Neural cell (in vitro differentiated cells): ENCODE results near the gene AMIGO2. TPM values are rescaled to one million over a fixed set of nuclear protein-coding genes. Genes with fewer than 3 reads are reported as not detected.

ENCODE experiments used
- H2AFZ ChIP-seq: fragments of 200-600, 300-800 bp; sonication (generic), shearing (Covaris generic); 2 replicates; pipeline ENCODE4 v1.6.0; 2014; ENCODE audit warnings: low read depth, mild to moderate bottlenecking, antibody characterized with exemption, low read length, moderate library complexity
- H3F3A ChIP-seq: fragments of 200-600 bp; shearing (Covaris generic); 2 replicates; pipeline ENCODE4 v1.6.1; 2016; ENCODE audit warnings: mild to moderate bottlenecking, moderate library complexity, mixed read lengths, antibody characterized with exemption, low read length; ENCODE audit not compliant: insufficient read depth, poor library complexity, severe bottlenecking
- H3K27ac ChIP-seq: fragments of 200-600, 300-800 bp; sonication (generic), shearing (Covaris generic); 2 replicates; pipeline ENCODE4 v1.5.1; 2014; ENCODE audit warnings: mild to moderate bottlenecking, low read length, moderate library complexity
- H3K27me3 ChIP-seq: fragments of 300-800, 200-600 bp; sonication (generic), shearing (Covaris generic); 2 replicates; pipeline ENCODE4 v1.6.0; 2014; ENCODE audit warnings: mild to moderate bottlenecking, low read depth, low read length, moderate library complexity; ENCODE audit not compliant: insufficient read depth
- H3K36me3 ChIP-seq: fragments of 300-800, 200-600 bp; sonication (generic), shearing (Covaris generic); 2 replicates; pipeline ENCODE4 v1.5.1; 2014; ENCODE audit warnings: mild to moderate bottlenecking, antibody characterized with exemption, low read length, moderate library complexity; ENCODE audit not compliant: insufficient read depth
- H3K4me2 ChIP-seq: fragments of 300-800, 200-600 bp; sonication (generic), shearing (Covaris generic); 2 replicates; pipeline ENCODE4 v1.6.0; 2014; ENCODE audit warnings: mild to moderate bottlenecking, low read length
- H3K4me3 ChIP-seq: fragments of 300-800, 200-600 bp; sonication (generic), shearing (Covaris generic); 2 replicates; pipeline ENCODE4 v1.5.1; 2014; ENCODE audit warnings: mild to moderate bottlenecking, low read length, moderate library complexity
- H3K79me2 ChIP-seq: fragments of 200-600 bp; shearing (Covaris generic); replicated peaks from 2 replicates; pipeline ENCODE4 v1.6.0; 2014; ENCODE audit warnings: mild to moderate bottlenecking, low read length, moderate library complexity; ENCODE audit not compliant: insufficient read depth
- H3K9ac ChIP-seq: fragments of 300-800, 200-600 bp; sonication (generic), shearing (Covaris generic); 2 replicates; pipeline ENCODE4 v1.6.1; 2016; ENCODE audit warnings: mild to moderate bottlenecking, low read length, mixed read lengths
- H3K9me2 ChIP-seq: fragments of 200-600 bp; shearing (Covaris generic); 2 replicates; pipeline ENCODE4 v1.6.1; 2016; ENCODE audit warnings: mild to moderate bottlenecking, low read length, mixed read lengths; ENCODE audit not compliant: insufficient read depth
- H3K9me3 ChIP-seq: fragments of 200-600, 300-800 bp; sonication (generic), shearing (Covaris generic); 2 replicates; pipeline ENCODE4 v1.6.1; 2016; ENCODE audit warnings: mild to moderate bottlenecking, mixed run types, low read length, moderate library complexity, mixed read lengths
- H4K20me1 ChIP-seq: fragments of 200-600 bp; shearing (Covaris generic); 2 replicates; pipeline ENCODE4 v1.6.1; 2016; ENCODE audit warnings: mild to moderate bottlenecking, mixed run types; ENCODE audit not compliant: insufficient read depth
- CTCF ChIP-seq: fragments of 450-650 bp; IDR thresholded peaks from 2 replicates; pipeline ENCODE4 v1.5.1; 2014; ENCODE audit warnings: antibody characterized with exemption, mild to moderate bottlenecking, moderate library complexity; ENCODE audit not compliant: poor library complexity, severe bottlenecking
- EP300 ChIP-seq: fragments of 450-650 bp; conservative IDR thresholded peaks from 2 replicates; pipeline ENCODE4 v1.6.1; 2014; ENCODE audit warnings: antibody characterized with exemption, mild to moderate bottlenecking, moderate library complexity; ENCODE audit not compliant: poor library complexity, severe bottlenecking
- EZH2 ChIP-seq: fragments of 200-600, 300-800 bp; shearing (Covaris generic), sonication (generic); IDR thresholded peaks from 2 replicates; pipeline ENCODE4 v1.6.1; 2014; ENCODE audit warnings: antibody characterized with exemption, low read length, borderline replicate concordance, mild to moderate bottlenecking; ENCODE audit not compliant: insufficient read depth, poor library complexity, severe bottlenecking
- MXI1 ChIP-seq: fragments of 450-650 bp; conservative IDR thresholded peaks from 2 replicates; pipeline ENCODE4 v1.6.1; 2014; ENCODE audit warnings: antibody characterized with exemption, mild to moderate bottlenecking; ENCODE audit not compliant: poor library complexity, severe bottlenecking
- POLR2AphosphoS5 ChIP-seq: IDR thresholded peaks from 2 replicates; pipeline ENCODE4 v1.6.1; 2012
- RAD21 ChIP-seq: fragments of 450-650 bp; conservative IDR thresholded peaks from 2 replicates; pipeline ENCODE4 v1.6.1; 2014; ENCODE audit warnings: antibody characterized with exemption, mild to moderate bottlenecking, moderate library complexity
- REST ChIP-seq: IDR thresholded peaks from 2 replicates; pipeline ENCODE4 v1.6.1; 2012; ENCODE audit warnings: borderline replicate concordance
- SMC3 ChIP-seq: fragments of 450-650 bp; conservative IDR thresholded peaks from 2 replicates; pipeline ENCODE4 v1.6.1; 2014; ENCODE audit warnings: antibody characterized with exemption, mild to moderate bottlenecking, moderate library complexity; ENCODE audit not compliant: poor library complexity
- TAF1 ChIP-seq: IDR thresholded peaks from 2 replicates; pipeline ENCODE4 v1.6.1; 2012; ENCODE audit warnings: low read depth
- polyA plus RNA-seq: library from polyadenylated mRNA; depleted of rRNA; stranded (reverse); fragments of >200 nt; gene quantifications from 2 replicates; pipeline ENCODE4 v1.2.3, GENCODE V29; 2014

The AMIGO2 gene
- polyA plus RNA-seq, 1 donor from 2014 or later: 3.1 TPM

- H3K9me3 ChIP-seq: no peaks in the 10 kb centered on the region
- H3K27me3 ChIP-seq: no peaks in the 10 kb centered on the region
- H3K79me2 ChIP-seq: no peaks in the 10 kb centered on the region
- no peak overlapping the region for H3K4me3 ChIP-seq
- no peaks in the 10 kb centered on the region for H3F3A ChIP-seq
- no peaks in the 10 kb centered on the region for H3K9me2 ChIP-seq
- H4K20me1 ChIP-seq: no peaks in the 10 kb centered on the region
- TF ChIP-seq MXI1: no peak
- TF ChIP-seq REST: no peak
- TF ChIP-seq EP300: no peak
- TF ChIP-seq CTCF: no peak
- TF ChIP-seq EZH2: no peak
- no peak for TF ChIP-seq POLR2AphosphoS5
- TF ChIP-seq RAD21: no peak
- TF ChIP-seq TAF1: no peak
- no peak for TF ChIP-seq SMC3
- H3K36me3 ChIP-seq: no peaks in the 10 kb centered on the region
- no peak overlapping the region for H2AFZ ChIP-seq
- no peak overlapping the region for H3K4me2 ChIP-seq
- no peak overlapping the region for H3K9ac ChIP-seq
- H3K27ac ChIP-seq: no peak overlapping the region
Measured at GRCh38 chr12:47110011-47110541, 30.3 kb upstream of the AMIGO2 start.

GRCh38 chr12:47107926-47108325 lies 28.2 kb upstream of the AMIGO2 start:
- Histone ChIP-seq H3K9ac (no peak overlapping the region), H3K27ac (no peak overlapping the region), H3K9me3 (no peaks in the 10 kb centered on the region), H3F3A (no peaks in the 10 kb centered on the region), H2AFZ (no peak overlapping the region), H3K4me2 (no peak overlapping the region), H3K27me3 (no peaks in the 10 kb centered on the region), H3K79me2 (no peaks in the 10 kb centered on the region), H3K9me2 (no peaks in the 10 kb centered on the region), H3K4me3 (no peak overlapping the region), H3K36me3 (no peaks in the 10 kb centered on the region), H4K20me1 (no peaks in the 10 kb centered on the region)
- TF ChIP-seq EP300: no peak
- TF ChIP-seq SMC3: no peak
- no peak for TF ChIP-seq CTCF
- TF ChIP-seq RAD21: no peak
- TF ChIP-seq REST: no peak
- no peak for TF ChIP-seq TAF1
- no peak for TF ChIP-seq MXI1
- no peak for TF ChIP-seq EZH2
- TF ChIP-seq POLR2AphosphoS5: no peak
